ENCODE data around the gene NTM.

DNA sequence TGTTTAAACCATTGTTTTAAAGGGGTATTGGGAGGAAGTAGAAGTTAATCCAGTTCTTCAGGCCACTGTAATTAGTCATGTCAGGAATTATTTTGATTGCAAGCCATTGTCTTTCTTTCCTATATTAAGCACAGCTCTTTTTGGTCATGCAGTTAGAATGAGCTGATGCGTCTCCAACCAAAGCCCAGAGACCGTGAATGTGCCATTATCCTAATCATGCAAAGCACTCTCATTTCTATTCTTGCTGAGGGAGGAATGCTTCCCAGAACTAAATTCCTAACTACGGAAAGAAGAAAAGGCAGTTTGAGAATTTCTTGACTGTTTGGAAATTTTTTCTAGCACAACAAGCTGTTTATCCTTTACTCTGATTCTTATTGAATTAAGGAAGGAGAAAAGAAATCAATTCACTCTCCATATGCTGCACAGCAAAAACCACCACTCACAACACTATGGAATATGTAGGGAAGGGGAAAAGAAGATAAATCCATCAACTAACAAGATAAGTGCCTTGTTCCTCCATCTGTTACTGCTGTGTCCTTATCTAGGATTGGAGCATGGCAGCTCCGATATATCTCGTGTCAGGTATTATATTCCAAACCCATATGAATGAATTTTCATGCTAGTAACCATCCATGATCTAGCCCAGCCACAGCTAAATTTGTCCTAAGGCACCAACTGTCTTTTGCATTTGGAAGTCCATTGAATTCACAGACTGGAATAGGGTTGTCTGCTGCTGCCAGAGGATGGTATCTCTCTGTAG is 70.8 kb downstream of the NTM start:
- TF ChIP-seq POLR2A (IDR thresholded peaks at IDR 0.05) (no peak), CTCF (IDR thresholded peaks at IDR 0.05) (no peak)

Data from adrenal gland (tissue), 5 donors.